ENCODE measurements around the gene EPHB6.

EPHB6 gene

GRCh38 chr7:142915315-142915714 lies 60.4 kb downstream of the EPHB6 start:
- no peak overlapping the region for H3K27ac ChIP-seq
- ChIA-PET CTCF (interaction anchor here (1.5 kb wide), 1 partner anchor 46 kb away, joined by 5 read pairs; no protein-coding TSS in a partner anchor), POLR2A (ENCODE audit: low non-redundant PET) (no interaction called here)
- TF ChIP-seq CTCF (conservative IDR thresholded peaks at IDR 0.05; ENCODE audit: low read depth), result no peak
- DNase-seq (ENCODE audit: low spot score), result no peak

- no peak for DNase-seq (ENCODE audit: low spot score)
- CTCF ChIA-PET, result no interaction called here
- POLR2A ChIA-PET (ENCODE audit: low non-redundant PET), result no interaction called here
- TF ChIP-seq CTCF (conservative IDR thresholded peaks at IDR 0.05; ENCODE audit: low read depth), result no peak
- no peak overlapping the region for H3K27ac ChIP-seq
These were observed 61.6 kb downstream of the EPHB6 start for GRCh38 chr7:142916508-142916907.

- DNase-seq (ENCODE audit: low spot score), result no peak
- TF ChIP-seq CTCF (conservative IDR thresholded peaks at IDR 0.05; ENCODE audit: low read depth), result no peak
- ChIA-PET CTCF (no interaction called here), POLR2A (ENCODE audit: low non-redundant PET) (no interaction called here)
- H3K27ac ChIP-seq, result no peak overlapping the region
These were observed 62.6 kb downstream of the EPHB6 start for GRCh38 chr7:142917447-142917846.

GRCh38 chr7:142918901-142919300 lies 64.0 kb downstream of the EPHB6 start:
- TF ChIP-seq CTCF (conservative IDR thresholded peaks at IDR 0.05; ENCODE audit: low read depth), result no peak
- CTCF ChIA-PET, result no interaction called here
- POLR2A ChIA-PET (ENCODE audit: low non-redundant PET), result interaction anchor here (0.5 kb wide), 1 partner anchor 36 kb away, joined by 3 read pairs; no protein-coding TSS in a partner anchor

DNA sequence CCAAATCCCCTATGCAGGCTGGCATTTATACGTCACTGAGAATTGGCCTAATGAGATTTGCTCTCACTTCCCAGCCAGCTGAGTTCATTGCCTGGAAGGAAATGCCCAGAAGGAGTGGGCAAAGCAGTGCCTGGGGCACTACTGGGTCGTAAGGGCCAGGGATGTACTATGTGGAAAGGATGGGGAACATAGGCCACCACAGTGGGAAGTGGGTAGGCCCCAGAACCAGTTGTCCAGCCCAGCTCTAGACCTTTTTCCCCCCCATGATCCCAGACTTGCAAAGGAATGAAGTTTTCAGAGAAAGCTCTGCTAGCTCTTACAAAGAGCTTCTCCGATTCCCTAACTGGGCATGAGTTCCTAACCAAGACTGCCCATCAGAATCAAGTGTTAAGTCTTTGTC lies 64.8 kb downstream of the EPHB6 start:
- no peak for DNase-seq (ENCODE audit: low spot score)
- no peak overlapping the region for H3K27ac ChIP-seq
- CTCF ChIA-PET, result no interaction called here
- POLR2A ChIA-PET (ENCODE audit: low non-redundant PET), result interaction anchor here (0.5 to 0.6 kb wide), 2 partner anchors 35 to 80 kb away, joined by 3 read pairs; no protein-coding TSS in a partner anchor
- TF ChIP-seq CTCF (conservative IDR thresholded peaks at IDR 0.05; ENCODE audit: low read depth), result no peak

More at GRCh38 chr7:142918901-142919300, 64.0 kb downstream of the EPHB6 start:
- DNase-seq (ENCODE audit: low spot score), result no peak
- H3K27ac ChIP-seq, result no peak overlapping the region

Measured in RWPE1 (cell line).